ENCODE data around the gene ZNF658.
"Not testable (repeated sequence)": the region's sequence is repeated elsewhere in the genome, so short reads cannot be mapped to it uniquely, and the experiment has no call there.

ZNF658 gene

DNA sequence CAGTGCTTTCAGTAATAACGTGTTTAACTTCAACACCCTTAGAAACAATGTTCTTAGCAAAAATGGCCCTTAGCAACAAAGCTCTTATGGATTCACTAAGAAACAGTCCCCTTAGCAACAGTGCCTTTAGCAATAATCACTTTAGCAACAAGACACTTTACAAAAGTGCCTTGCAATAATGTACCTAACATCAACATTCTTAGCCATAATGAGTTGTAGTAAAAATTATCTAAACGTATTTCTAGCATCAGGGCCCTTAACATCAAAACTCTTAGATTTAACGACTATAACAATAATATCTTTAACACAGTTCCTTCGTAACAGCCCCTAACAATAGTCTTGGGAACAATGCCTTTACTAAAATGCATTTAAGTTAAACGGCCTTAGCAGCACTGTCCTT is 37.8 kb downstream of the ZNF658 start:
- H3K9me3 ChIP-seq (ENCODE audit: control insufficient read depth, insufficient read depth, low read length); H3K36me3 ChIP-seq (ENCODE audit: control insufficient read depth, insufficient read depth, low read length); H3K27me3 ChIP-seq (ENCODE audit: control insufficient read depth, insufficient read depth, low read length); H3K4me3 ChIP-seq (ENCODE audit: low read depth, low read length); H3K27ac ChIP-seq (ENCODE audit: low read depth, low read length); H3K9ac ChIP-seq (ENCODE audit: low read depth, low read length); H3K4me1 ChIP-seq (ENCODE audit: control insufficient read depth, insufficient read depth, low read length): not testable (repeated sequence)

DNA sequence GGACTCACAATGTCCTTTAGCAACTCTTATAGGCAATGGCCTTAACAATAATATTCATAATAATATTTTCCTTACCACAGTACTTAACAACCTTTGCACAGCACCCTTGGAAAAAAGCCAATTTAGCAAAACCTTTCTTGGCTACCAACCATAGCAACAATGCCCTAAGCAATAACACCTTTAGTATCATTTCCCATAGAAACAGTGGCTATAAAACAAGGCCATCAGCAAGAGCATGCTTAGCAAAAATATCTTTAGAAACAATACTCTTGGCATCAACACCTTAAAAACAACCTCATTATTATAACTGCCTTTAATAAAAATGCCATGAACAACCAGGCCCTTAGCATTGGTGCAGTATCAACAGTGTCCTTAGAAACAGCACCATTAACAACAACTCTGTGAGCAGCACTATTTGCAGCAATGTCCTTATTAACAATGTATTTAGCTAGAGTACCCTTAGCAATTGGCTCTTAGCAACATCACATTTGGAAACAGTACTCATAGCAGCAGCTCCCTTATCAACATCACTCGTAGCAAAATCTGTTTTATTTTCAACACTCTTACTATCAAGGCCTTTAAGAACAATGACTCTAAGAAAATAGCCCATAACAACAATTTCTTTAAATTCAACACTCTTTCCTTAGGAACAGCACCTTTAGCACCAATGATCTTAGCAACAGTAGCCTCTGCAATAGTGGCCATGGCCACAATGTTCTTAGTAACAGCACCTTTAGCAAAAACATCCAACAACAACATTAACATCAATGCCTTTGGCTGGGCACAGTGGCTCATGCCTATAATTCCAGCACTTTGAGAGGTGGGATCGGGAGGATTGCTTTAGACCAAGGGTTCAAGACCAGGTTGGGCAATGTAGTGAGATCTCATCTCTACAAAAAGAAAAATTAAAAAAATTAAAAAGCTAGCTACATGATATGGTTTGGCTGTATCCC is 39.6 kb downstream of the ZNF658 start:
- not testable (repeated sequence) for H3K4me3 ChIP-seq (ENCODE audit: low read depth, low read length); H3K27me3 ChIP-seq (ENCODE audit: control insufficient read depth, insufficient read depth, low read length); H3K36me3 ChIP-seq (ENCODE audit: control insufficient read depth, insufficient read depth, low read length); H3K27ac ChIP-seq (ENCODE audit: low read depth, low read length); H3K9ac ChIP-seq (ENCODE audit: low read depth, low read length); H3K9me3 ChIP-seq (ENCODE audit: control insufficient read depth, insufficient read depth, low read length); H3K4me1 ChIP-seq (ENCODE audit: control insufficient read depth, insufficient read depth, low read length)

DNA sequence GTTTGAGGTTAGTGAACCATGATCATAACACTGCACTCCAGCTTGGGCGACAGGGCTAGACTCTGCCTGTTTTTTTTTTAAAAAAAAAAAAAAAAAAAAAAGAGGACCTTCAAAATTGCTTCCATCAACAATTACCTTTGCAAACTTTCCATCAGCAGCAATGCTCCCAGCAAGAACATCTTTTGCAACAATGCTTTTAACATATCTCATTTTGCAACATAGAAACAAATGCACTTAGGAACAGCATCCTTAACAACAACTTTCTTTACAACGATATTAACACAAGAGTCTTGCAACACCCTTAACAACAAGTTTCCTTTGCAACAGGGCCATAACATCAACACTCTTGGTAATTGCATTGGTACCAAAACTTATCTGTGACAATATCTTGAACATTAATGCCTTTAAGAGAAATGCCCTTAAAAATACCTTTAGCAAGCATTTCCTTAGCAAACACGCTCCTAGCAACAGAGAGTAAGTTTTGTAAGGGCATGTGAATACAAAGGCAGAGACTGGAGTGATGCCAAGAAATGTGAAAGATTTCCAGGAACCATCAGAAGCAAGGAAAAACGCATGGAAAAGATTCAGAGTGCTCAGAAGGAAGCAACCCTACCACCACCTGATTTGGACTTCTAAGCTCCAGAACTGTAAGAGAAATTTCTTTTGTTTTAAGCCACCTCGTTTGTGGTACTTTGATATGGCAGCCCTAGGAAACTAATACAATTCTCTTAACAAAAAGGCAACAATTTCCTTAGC is 42.1 kb downstream of the ZNF658 start:
- H3K4me3 ChIP-seq (ENCODE audit: low read depth, low read length); H3K27me3 ChIP-seq (ENCODE audit: control insufficient read depth, insufficient read depth, low read length); H3K9ac ChIP-seq (ENCODE audit: low read depth, low read length); H3K27ac ChIP-seq (ENCODE audit: low read depth, low read length); H3K9me3 ChIP-seq (ENCODE audit: control insufficient read depth, insufficient read depth, low read length); H3K36me3 ChIP-seq (ENCODE audit: control insufficient read depth, insufficient read depth, low read length); H3K4me1 ChIP-seq (ENCODE audit: control insufficient read depth, insufficient read depth, low read length): not testable (repeated sequence)

DNA sequence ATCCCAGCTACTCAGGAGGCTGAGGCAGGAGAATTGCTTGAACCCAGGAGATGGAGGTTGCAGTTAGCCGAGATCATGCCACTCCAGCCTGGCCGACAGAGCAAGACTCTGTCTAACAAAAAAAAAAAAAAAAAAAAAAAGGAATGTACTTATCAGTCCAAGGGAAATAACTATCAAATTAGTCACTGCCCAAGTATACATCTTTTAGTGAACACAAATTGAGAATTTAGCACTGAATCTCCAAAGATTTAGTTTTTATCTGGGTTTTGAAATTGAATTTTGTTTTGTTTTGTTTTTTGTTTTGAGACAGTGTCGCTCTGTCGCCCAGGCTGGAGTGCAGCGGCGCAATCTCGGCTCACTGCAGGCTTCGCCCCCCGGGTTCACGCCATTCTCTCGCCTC is 52.1 kb downstream of the ZNF658 start:
- H3K27ac ChIP-seq (ENCODE audit: low read depth, low read length); H3K4me3 ChIP-seq (ENCODE audit: low read depth, low read length); H3K4me1 ChIP-seq (ENCODE audit: control insufficient read depth, insufficient read depth, low read length): not testable (repeated sequence)

More for the DNA sequence above, 52.1 kb downstream of the ZNF658 start:
- not testable (repeated sequence) for H3K9ac ChIP-seq (ENCODE audit: low read depth, low read length); H3K27me3 ChIP-seq (ENCODE audit: control insufficient read depth, insufficient read depth, low read length); H3K36me3 ChIP-seq (ENCODE audit: control insufficient read depth, insufficient read depth, low read length); H3K9me3 ChIP-seq (ENCODE audit: control insufficient read depth, insufficient read depth, low read length)

Data from HUES48 (cell line).